ENCODE data around the gene LILRB4. TPM values are rescaled to one million over a fixed set of nuclear protein-coding genes. Genes with fewer than 3 reads are reported as not detected.

LILRB4 gene
- total and polyA plus RNA-seq, 9 of the 15 experiments (the other 6 are each of a cell fraction or from before 2014, with no cell fraction given): not detected

DNA sequence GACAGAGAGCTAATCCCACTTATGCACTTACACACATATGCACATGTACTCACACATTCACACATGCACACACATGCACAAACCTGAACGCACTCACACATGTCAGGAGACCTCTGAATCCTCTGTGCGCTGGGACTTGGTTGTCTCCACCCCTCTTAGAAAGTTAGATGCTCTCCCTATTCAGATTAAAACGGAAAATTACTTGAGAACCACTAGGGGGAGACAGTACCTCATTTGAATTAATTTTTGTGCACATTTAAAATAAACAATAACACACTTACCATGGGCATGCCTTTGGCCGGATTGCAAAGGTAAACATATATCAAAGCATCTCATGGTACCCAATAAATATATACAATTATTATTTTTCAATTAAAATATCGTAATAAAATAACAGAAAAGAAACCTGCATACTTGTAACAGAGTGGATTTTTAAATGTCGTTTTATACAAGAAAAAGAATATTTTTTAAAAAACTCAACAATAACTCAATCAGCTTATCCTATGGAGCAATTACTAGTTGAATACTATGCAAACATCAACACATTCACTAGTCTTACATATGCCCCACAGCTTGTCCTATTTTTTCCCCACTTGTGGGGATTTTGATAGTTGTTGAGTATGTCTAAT is 9.5 kb upstream of the LILRB4 start (continued):
- TF ChIP-seq, protein P1, sequence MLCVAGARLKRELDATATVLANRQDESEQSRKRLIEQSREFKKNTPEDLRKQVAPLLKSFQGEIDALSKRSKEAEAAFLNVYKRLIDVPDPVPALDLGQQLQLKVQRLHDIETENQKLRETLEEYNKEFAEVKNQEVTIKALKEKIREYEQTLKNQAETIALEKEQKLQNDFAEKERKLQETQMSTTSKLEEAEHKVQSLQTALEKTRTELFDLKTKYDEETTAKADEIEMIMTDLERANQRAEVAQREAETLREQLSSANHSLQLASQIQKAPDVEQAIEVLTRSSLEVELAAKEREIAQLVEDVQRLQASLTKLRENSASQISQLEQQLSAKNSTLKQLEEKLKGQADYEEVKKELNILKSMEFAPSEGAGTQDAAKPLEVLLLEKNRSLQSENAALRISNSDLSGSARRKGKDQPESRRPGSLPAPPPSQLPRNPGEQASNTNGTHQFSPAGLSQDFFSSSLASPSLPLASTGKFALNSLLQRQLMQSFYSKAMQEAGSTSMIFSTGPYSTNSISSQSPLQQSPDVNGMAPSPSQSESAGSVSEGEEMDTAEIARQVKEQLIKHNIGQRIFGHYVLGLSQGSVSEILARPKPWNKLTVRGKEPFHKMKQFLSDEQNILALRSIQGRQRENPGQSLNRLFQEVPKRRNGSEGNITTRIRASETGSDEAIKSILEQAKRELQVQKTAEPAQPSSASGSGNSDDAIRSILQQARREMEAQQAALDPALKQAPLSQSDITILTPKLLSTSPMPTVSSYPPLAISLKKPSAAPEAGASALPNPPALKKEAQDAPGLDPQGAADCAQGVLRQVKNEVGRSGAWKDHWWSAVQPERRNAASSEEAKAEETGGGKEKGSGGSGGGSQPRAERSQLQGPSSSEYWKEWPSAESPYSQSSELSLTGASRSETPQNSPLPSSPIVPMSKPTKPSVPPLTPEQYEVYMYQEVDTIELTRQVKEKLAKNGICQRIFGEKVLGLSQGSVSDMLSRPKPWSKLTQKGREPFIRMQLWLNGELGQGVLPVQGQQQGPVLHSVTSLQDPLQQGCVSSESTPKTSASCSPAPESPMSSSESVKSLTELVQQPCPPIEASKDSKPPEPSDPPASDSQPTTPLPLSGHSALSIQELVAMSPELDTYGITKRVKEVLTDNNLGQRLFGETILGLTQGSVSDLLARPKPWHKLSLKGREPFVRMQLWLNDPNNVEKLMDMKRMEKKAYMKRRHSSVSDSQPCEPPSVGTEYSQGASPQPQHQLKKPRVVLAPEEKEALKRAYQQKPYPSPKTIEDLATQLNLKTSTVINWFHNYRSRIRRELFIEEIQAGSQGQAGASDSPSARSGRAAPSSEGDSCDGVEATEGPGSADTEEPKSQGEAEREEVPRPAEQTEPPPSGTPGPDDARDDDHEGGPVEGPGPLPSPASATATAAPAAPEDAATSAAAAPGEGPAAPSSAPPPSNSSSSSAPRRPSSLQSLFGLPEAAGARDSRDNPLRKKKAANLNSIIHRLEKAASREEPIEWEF (CRISPR knock-in tag; IDR thresholded peaks at IDR 0.05): no peak
- TF ChIP-seq RAD21 (CRISPR knock-in tag; conservative IDR thresholded peaks at IDR 0.05 in 1 of 2, IDR thresholded peaks at IDR 0.05 in 1 of 2) (peak; percentile 47 to 69), FOXP1 (CRISPR knock-in tag; IDR thresholded peaks at IDR 0.05) (no peak), CHCHD3 (CRISPR knock-in tag; IDR thresholded peaks at IDR 0.05) (no peak)
- TF ChIP-seq, protein P2, sequence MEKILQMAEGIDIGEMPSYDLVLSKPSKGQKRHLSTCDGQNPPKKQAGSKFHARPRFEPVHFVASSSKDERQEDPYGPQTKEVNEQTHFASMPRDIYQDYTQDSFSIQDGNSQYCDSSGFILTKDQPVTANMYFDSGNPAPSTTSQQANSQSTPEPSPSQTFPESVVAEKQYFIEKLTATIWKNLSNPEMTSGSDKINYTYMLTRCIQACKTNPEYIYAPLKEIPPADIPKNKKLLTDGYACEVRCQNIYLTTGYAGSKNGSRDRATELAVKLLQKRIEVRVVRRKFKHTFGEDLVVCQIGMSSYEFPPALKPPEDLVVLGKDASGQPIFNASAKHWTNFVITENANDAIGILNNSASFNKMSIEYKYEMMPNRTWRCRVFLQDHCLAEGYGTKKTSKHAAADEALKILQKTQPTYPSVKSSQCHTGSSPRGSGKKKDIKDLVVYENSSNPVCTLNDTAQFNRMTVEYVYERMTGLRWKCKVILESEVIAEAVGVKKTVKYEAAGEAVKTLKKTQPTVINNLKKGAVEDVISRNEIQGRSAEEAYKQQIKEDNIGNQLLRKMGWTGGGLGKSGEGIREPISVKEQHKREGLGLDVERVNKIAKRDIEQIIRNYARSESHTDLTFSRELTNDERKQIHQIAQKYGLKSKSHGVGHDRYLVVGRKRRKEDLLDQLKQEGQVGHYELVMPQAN (IDR thresholded peaks at IDR 0.05; ENCODE audit: borderline replicate concordance): no peak
- TF ChIP-seq, protein P3, sequence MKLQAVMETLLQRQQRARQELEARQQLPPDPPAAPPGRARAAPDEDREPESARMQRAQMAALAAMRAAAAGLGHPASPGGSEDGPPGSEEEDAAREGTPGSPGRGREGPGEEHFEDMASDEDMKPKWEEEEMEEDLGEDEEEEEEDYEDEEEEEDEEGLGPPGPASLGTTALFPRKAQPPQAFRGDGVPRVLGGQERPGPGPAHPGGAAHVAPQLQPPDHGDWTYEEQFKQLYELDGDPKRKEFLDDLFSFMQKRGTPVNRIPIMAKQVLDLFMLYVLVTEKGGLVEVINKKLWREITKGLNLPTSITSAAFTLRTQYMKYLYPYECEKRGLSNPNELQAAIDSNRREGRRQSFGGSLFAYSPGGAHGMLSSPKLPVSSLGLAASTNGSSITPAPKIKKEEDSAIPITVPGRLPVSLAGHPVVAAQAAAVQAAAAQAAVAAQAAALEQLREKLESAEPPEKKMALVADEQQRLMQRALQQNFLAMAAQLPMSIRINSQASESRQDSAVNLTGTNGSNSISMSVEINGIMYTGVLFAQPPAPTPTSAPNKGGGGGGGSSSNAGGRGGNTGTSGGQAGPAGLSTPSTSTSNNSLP (IDR thresholded peaks at IDR 0.05; ENCODE audit: borderline replicate concordance, low read depth, low read length): 0 out of 2 replicates have a peak, but pooled peaks have one; percentile 57
- TF ChIP-seq, protein P4, sequence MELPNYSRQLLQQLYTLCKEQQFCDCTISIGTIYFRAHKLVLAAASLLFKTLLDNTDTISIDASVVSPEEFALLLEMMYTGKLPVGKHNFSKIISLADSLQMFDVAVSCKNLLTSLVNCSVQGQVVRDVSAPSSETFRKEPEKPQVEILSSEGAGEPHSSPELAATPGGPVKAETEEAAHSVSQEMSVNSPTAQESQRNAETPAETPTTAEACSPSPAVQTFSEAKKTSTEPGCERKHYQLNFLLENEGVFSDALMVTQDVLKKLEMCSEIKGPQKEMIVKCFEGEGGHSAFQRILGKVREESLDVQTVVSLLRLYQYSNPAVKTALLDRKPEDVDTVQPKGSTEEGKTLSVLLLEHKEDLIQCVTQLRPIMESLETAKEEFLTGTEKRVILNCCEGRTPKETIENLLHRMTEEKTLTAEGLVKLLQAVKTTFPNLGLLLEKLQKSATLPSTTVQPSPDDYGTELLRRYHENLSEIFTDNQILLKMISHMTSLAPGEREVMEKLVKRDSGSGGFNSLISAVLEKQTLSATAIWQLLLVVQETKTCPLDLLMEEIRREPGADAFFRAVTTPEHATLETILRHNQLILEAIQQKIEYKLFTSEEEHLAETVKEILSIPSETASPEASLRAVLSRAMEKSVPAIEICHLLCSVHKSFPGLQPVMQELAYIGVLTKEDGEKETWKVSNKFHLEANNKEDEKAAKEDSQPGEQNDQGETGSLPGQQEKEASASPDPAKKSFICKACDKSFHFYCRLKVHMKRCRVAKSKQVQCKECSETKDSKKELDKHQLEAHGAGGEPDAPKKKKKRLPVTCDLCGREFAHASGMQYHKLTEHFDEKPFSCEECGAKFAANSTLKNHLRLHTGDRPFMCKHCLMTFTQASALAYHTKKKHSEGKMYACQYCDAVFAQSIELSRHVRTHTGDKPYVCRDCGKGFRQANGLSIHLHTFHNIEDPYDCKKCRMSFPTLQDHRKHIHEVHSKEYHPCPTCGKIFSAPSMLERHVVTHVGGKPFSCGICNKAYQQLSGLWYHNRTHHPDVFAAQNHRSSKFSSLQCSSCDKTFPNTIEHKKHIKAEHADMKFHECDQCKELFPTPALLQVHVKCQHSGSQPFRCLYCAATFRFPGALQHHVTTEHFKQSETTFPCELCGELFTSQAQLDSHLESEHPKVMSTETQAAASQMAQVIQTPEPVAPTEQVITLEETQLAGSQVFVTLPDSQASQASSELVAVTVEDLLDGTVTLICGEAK (IDR thresholded peaks at IDR 0.05): no peak
- TF ChIP-seq, protein P4 (CRISPR knock-in tag; IDR thresholded peaks at IDR 0.05): no peak

Data from K562 (cell line).